Amniotic stem cell (primary cell): ENCODE measurements around the gene MISP3.

ENCODE experiments used
- DNase-seq: peaks from one replicate; lab custom pipeline; 2025; lab: John Stamatoyannopoulos, UW

Gene MISP3

DNA sequence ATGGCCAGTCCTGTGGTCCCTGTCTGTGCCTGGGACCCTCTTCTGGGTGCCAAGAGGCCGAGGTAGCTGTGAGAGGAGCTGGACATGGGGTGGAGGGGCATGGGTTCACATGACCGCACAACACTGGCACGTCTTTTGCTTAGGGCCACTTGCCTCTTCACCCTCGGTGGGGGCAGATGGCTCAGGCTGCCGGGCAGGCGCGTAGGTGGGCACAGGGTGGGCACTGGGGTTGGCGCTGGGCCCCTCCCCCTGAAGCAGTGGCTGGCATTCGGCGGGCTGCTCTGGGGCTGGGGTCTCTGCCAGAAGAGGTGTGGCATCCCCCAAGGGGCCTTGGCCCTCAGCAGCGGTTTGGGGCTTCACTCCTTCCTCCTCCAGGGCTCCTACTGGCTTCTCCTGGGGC lies 19.1 kb upstream of the MISP3 start:
- no peak for DNase-seq

DNA sequence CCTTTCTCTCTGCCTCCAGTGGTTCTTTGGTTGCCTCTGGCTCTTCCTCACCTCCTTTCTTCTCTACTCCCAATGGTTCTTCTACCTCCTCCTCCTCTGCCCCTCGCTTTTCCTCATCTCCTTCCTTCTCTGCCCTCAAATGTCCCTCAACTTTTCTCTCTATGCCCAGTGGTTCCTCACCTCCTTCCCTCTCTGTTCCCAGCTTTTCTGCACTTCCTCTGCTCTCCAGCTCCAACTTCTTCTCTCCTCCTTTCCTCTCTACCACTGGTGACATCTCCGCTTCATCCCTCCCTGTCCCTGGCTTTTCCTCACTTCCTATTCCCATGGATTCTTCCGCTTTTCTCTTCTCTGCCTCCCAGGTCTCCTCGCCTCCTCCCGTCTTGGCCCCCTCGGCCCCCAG lies 18.5 kb upstream of the MISP3 start:
- DNase-seq = no peak

DNA sequence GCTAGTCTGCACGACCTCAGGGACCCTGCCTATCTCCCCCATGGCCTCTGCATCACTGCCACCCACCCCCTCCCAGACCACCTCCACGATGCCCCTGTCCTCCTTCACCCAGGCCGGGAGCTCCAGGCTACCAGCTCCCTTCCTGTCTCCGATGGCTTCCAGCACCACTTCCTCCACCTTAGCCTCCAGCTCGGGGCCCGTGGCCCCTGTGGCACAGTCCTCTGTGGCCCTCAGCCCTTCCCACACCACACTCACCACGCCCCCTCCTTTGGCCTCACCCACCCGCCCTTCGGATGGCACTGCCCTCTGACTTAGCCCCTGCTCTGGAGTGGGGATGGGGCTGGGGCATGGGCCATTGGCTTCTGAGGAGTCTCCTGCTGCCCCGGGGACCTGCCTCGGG lies 17.9 kb upstream of the MISP3 start:
- no peak for DNase-seq

DNA sequence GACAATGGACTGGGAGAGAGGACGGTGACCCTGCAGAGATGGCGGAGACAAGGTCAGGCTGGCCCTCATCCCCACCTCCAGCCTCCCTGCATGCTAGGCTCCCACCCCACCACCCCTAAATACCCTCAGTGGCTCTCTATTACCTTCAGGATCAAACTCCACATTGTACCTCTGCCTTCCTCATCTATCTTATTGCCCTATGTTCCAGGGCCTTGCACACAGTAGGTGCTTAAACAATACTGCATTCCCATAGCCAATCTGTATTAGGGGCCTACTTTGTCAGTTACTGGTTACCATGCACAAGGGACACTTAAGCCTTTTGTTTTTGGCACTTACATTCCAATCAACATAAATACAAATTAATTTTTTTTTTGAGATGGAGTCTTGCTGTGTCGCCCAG lies 17.2 kb upstream of the MISP3 start:
- no peak for DNase-seq

DNA sequence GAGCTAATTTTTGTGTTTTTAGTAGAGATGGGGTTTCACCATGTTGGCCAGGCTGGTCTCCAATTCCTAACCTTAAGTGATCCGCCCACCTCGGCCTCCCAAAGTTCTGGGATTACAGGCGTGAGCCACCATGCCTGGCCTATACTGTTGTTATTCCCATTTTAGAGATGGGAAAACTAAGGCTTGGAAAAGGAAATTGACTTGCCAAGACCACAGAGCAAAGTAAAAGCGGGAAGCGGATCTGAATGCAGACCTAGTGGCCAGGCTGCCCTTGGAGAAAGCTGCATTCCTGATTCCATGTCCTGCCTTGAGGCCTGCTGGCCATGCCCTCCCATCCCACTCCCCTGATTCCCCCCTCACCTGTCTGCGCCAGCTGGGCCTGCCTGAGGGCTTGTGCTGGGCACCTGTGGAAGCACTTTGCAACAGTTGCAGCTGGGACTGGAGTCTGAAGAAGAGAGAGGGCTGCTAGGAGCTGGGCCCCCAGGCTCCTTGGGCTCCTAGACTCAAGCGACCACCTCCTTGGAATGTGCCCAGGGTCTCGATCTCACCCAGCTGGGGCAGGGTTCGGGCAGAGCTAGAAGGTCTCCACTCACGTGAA lies 16.4 kb upstream of the MISP3 start:
- DNase-seq = no peak

DNA sequence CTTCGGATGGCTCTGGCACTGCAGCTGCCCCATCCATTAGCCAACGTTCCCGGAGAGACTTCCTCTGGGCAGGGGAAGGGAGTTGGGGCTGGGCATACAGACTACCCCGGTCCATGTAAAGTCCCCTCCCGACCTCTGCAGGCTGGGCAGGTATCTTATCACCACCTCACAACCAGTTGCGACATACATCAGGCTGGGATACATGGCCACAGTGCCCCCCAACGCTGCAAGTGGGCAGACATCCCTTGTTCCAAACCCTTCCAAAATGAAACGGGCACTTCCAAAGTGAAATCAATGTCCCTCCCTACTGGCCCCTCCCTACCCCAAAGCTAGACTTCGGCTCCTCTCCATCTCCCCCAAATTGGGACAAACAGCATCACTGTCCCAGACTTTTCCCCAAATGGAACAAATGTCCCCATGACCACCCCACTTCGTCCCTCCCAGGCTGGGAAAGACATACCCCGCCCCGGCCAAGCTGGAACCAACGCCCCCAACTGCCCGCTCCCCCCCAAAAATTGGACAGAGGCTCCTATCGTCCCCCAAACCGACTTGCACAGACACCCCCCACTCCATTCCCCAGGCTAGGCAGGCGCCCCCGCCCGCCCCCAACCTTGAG lies 15.7 kb upstream of the MISP3 start:
- no peak for DNase-seq

DNA sequence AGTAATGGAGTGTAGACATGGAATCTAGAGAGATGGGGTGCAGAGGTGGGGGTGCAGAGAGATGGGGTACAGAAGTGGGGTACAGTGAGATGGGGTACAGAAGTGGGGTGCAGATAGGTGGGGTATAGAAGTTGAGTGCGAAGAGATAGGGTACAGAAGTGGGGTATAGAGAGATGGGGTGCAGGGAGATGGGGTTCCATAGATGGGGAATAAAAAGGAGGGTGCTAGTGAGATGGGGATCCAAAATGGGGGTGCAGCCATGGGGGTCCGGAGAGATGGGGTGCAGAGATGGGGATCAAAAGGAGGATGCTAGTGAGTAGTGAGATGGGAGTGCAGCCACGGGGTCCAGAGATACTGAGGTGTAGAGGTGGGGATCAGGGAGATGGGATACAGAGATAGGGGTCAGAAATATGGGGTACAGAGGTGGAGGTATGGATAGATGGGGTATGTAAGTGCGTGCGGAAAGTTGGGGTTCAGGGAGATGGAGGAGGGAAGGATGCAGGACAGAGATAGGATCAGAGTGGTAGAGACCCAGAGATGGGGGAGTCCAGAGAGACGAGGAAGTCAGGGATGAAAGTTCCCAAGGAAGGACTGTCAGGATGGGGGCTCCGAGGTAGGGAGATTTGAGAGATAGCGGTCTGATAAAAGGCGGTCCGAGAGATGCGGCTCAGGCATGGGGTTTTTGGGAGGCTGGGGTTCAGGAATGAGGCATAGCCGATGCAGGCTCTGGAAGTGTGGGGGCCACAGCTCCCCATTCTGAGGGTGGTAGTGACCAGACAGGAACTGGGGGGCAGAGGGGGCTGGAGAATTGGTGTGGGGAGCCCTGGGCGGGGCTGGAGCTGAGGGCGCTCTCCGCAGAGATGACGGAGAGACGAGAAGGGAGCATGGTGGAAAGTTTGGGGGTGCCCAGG lies 14.1 kb upstream of the MISP3 start:
- DNase-seq = no peak

DNA sequence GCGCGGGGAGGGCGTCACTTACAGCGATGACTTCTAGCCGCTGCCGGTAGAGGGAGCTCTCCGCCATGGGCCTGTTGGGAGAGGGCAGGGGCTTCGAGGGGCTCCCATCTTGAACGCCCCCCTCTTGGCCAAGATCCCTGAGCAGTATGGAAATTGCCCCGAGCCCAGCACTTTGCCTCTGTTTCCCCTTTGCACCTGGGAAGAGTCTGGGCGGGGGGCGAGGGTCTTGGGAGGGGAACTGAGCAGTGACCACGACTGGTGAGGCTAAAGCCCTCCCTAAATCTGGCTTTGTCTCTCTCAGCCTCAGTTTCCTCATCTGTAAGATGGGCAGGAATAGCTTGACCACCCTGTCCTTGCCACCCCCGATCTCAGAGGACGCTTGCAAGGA lies 13.5 kb upstream of the MISP3 start:
- no peak for DNase-seq

DNA sequence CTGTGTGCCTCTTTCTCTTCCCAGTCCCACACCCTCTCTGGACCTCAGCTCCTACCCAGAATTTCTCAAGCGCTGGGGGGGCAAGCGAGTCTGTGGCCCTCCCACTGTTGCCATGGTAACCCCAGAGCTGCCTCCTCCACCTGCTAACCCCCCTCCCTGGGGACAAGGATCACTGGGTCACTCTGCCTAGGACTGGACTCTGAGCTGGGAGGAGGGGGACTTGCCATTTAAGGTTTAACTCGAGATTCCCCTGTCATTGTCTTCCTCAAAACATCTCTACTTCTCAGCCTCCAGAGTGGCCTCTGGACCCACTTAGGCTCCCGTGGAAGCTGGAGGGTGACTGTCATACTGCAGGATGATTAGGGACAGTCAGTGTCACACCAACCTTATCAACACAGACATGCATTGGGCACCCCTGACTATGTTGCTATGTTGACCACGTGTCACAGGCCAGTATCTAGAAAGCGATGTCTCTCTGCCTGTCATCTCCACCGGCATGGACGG lies 12.9 kb upstream of the MISP3 start:
- no peak for DNase-seq

DNA sequence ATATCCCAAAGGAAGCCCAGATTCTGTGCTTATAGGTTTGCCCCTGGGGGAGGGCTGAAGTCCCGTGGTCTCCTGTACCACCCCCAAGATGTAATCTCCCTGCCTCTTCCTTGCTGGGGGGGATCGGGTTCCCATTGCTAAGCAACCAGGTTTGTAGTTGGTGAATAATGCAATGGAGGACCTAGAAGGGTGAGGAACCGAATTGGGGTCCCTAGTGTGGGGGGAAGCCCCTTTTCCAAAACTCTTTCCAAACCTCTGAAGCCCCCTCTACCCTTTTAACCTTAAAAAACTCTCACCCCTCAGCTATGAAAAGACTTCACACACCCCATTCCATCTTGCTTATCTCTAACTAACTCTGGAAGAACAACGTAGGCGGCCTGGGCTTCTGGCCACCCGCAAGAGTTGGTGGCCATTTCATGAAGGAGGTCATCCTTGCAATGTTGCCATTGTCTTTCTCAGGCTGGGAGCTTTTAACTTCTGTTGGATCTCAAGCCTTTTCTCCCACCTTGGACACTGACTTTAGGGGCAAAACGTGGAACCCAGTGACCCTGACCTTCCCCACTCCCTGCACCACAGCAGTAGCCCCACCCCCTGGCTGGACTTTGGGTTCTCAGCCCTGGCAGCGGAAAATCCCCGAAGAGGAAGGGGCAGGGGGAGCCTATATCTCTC lies 11.4 kb upstream of the MISP3 start:
- no peak for DNase-seq

DNA sequence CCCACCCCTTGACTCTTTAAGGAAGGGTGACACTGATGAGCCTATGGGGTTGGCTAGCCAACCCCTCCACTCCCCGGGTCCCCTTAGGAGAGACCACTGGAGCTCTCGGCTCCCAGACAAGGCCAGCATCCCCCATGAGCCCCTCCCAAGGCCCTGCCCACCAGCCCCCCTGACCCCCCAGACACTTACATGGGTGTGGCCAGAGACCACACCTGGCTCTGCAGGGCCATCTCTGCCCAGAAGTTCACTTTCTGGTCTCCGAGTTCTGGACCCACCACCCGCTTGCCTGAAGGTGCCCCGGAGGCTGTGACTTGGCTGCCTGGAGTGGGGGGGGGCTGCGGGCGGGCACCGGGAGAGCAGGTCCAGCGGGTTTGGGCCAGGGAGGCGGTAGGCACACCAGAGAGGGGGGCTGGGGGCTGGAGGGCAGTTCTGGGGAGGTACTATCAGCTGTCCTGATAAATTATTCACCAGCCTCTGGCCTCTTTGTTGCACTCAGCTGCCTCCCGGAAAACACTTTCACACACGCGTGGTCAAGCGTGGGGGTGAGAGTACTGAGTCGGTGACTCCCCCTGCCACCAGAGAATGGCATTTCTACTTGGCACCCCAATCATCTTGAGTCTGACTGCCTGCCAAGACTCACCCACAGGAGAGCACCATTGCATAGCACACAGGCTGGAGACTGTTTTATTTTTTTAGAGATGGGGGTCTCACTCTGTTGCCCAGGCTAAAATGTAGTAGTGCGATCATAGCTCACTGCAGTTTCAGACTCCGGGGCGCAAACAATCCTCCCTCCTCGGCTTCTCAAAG lies 10.6 kb upstream of the MISP3 start, which contains the start of gene PALM3:
Gene PALM3 (minus strand): TSS at position 326 of the 807 bp plus-strand sequence. CDS start 96 bp downstream, at position 230.
- DNase-seq = no peak

DNA sequence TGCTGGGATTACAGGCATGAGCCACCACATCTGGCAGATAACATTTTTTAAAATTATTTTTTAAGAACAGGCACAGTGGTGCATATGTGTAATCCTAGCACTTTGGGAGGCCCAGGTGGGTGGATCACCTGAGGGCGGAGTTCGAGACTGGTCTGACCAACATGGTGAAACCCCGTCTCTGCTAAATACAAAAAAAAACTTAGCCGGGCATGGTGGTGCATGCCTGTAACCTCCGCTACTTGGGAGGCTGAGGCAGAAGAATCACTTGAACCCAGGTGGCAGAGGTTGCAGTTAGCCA lies 10.1 kb upstream of the MISP3 start:
- no peak for DNase-seq

DNA sequence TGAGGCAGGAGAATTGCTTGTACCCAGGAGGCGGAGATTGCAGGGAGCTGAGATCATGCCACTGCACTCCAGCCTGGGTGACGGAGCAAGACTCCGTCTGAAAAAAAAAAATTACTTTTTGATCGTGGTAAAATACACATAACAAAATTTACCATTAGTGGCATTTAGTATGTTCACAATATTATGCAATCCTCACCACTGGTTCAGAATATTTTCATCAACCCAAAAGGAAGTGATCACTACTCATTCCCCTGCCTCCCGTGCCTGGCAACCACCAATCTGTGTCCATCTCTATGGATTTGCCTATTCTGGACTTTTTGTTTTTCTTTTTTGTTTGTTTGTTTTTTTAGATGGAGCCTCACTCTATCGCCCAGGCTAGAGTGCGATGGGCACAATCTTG lies 9.5 kb upstream of the MISP3 start:
- DNase-seq = no peak

DNA sequence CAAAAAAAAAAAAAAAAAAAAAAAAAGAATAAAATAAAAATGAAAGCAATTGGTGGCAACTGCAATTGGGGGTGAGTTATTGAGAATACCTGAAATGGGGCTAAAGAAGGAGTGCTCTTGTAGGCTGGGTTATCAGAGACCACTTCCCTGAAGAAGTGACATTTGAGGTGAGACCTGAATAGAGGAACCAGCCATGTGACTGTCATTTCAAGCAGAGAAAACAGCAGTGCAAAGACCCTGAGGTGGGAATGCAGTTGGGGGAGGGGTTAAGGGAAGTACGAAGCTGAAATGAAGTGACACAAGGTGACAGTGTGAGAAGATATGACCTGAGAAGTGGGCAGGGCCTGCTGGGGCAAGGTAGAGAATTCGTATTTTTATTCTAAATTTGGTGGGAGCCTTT lies 6.5 kb upstream of the MISP3 start:
- no peak for DNase-seq

DNA sequence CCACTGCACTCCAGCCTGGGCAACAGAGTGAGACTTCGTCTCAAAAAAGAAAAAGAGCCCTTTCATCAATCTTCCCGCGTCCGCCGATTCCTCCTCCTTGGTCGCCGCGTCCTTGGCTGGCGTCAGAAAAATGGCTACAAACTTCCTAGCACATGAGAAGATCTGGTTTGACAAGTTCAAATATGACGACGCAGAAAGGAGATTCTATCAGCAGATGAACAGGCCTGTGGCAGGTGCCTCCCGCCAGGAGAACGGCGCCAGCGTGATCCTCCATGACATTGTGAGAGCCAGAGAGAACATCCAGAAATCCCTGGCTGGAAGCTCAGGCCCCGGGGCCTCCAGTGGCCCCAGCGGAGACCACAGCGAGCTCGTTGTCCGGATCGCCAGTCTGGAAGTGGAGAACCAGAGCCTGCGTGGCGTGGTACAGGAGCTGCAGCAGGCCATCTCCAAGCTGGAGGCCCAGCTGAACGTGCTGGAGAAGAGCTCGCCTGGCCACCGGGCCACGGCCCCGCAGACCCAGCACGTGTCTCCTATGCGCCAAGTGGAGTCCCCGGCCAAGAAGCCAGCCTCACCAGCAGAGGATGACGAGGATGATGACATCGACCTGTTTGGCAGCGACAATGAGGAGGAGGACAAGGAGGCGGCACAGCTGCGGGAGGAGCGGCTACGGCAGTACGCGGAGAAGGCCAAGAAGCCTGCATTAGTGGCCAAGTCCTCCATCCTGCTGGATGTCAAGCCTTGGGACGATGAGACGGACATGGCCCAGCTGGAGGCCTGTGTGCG lies 2.1 kb upstream of the MISP3 start:
- no peak for DNase-seq

DNA sequence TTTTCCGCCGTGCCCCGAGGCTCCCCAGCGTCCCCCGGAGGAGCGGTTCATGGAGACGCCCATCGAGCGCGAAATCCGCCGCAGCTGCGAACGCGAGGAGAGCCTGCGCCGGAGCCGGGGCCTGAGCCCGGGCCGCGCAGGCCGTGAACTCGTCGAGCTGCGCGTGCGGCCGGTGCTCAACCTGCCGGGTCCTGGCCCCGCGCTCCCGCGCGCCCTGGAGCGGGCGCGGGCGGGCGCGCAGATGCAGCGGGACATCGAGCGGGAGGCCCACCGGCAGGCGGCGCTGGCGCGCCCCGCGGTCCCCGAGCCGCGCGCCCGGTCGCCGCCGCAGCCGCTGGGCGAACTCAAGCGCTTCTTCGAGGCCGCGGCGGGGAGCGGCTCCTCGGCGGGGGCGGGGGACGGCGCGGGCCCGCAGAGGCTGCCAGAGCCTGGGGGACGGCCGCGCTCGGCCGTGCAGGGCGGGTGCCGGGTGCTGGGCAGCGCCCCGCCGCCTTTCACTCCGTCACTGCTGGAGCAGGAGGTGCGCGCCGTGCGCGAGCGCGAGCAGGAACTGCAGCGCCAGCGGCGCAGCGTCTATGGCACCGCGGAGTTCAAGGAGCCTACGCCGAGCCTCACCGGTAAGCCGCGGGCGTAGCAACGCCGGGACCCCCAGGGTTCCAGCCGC lies 807 bp downstream of the MISP3 start:
- no peak for DNase-seq

DNA sequence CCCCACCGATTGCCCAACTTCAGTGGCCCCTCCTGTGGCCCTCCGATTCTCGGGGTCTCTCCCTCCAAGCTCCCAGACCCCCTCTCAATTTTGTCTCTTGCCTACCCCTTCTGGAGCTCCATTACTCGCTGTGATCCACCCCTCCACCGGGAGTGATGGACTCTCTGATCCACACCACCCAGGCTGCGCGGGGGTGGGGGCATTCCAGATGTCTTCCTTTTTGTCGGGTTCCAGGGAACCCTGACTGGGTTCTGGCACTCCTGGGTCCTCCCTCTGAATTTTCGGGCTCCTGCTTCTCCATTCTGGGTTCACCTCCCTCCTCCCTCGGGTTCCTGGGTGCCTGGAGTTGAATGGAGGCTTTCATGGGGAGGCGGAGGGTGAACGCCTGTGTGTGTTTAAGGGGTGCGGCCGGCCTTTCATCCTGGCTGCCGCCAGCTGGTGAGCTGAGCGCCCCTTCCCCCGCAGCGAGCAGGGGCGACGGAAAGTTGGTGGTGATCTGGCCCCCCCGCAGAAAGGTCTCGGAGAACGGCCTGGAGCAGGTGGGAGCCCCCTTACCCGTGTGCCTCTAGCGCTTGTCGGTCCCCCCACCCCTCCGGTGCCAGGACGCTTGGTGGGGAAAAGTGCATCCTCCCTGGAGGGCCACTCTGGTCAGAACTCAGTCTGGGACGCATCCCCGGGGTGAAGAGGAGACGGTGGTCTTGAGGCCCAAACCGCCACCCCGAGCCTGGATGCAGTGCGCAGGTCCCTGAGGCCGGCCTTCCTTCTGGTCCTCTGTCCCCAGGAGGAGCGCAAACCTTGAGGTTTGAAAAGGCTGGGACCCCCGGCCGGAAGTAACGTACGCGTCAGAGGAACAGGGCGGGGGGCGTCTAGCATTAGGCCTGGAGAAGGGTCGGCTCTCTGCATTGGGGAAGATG lies 1.6 kb downstream of the MISP3 start:
- no peak for DNase-seq

DNA sequence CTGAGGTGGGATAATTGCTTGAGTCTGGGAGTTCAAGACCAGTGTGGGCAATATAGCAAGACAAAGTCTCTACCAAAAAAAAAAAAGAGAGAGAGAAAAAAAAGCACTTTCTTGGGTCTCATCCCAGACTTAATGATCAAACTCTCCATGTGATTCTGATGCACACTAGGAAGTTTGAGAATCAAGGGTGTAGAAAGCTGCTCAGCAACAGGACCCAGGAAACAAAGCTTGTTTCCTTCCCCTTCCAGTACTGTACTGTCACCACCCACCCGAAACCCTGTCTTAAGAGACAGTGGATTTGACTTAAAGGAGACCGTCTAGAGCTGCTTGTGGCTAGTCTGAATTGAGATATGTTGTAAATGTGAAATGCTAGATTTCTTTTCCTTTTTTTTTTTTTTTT lies 5.8 kb downstream of the MISP3 start:
- DNase-seq = no peak
